Measurements from ENCODE around the gene MAGEC1. TPM values are rescaled to one million over a fixed set of nuclear protein-coding genes. Genes with fewer than 3 reads are reported as not detected.

Gene MAGEC1
- total RNA-seq, 2 donors from 2014 or later, result not detected

GRCh38 chrX:141945426-141945825, 41.7 kb downstream of the MAGEC1 start:
- 43 to 54% methylated on average over 7 of the region's 7 CpGs for WGBS, 2 donors
- no peaks in the 10 kb centered on the region for H3K4me1 ChIP-seq
- H3K27ac ChIP-seq, result no peak overlapping the region
- ATAC-seq (no peak), DNase-seq (no peak)
- H3K4me3 ChIP-seq, result no peak overlapping the region
- H3K36me3 ChIP-seq (replicated peaks in 1 of 2; ENCODE audit: insufficient read depth in 1 of 2, low read depth in 2 of 2), result no peaks in the 10 kb centered on the region
- TF ChIP-seq CTCF (IDR thresholded peaks at IDR 0.05), result no peak
- TF ChIP-seq POLR2A (IDR thresholded peaks at IDR 0.05), result no peak
- intact Hi-C loops (cut with DNase I), result no loop called here
- H3K9me3 ChIP-seq, result no peaks in the 10 kb centered on the region
- H3K27me3 ChIP-seq, result no peaks in the 10 kb centered on the region

GRCh38 chrX:141947350-141947749, 43.7 kb downstream of the MAGEC1 start:
- Histone ChIP-seq H3K36me3 (replicated peaks in 1 of 2; ENCODE audit: insufficient read depth in 1 of 2, low read depth in 2 of 2) (no peaks in the 10 kb centered on the region), H3K4me3 (no peak overlapping the region), H3K27ac (no peak overlapping the region), H3K27me3 (no peaks in the 10 kb centered on the region), H3K9me3 (no peaks in the 10 kb centered on the region), H3K4me1 (no peaks in the 10 kb centered on the region)
- DNase-seq (no peak), ATAC-seq (no peak)
- no peak for TF ChIP-seq CTCF (IDR thresholded peaks at IDR 0.05)
- TF ChIP-seq POLR2A (IDR thresholded peaks at IDR 0.05), result no peak
- WGBS, 2 donors, result 94% methylated on average over 3 of the region's 3 CpGs
- intact Hi-C loops (cut with DNase I), result no loop called here

GRCh38 chrX:141952603-141953002, 48.9 kb downstream of the MAGEC1 start:
- WGBS, 2 donors, result 75% methylated on average over 4 of the region's 5 CpGs; no CpG with 5 or more reads in 1 of the 2 donors
- no peaks in the 10 kb centered on the region for H3K27me3 ChIP-seq
- DNase-seq, result no peak

GRCh38 chrX:141958675-141959074, 55.0 kb downstream of the MAGEC1 start:
- Histone ChIP-seq H3K4me1 (no peaks in the 10 kb centered on the region), H3K36me3 (replicated peaks in 1 of 2; ENCODE audit: insufficient read depth in 1 of 2, low read depth in 2 of 2) (no peaks in the 10 kb centered on the region), H3K9me3 (no peaks in the 10 kb centered on the region), H3K4me3 (no peak overlapping the region), H3K27ac (no peak overlapping the region), H3K27me3 (no peaks in the 10 kb centered on the region)
- TF ChIP-seq POLR2A (IDR thresholded peaks at IDR 0.05) (no peak), CTCF (IDR thresholded peaks at IDR 0.05) (no peak)
- intact Hi-C loops (cut with DNase I), result no loop called here
- ATAC-seq, result no peak
- 15 to 32% methylated on average over 2 of the region's 2 CpGs for whole genome bisulfite sequencing, 2 donors
- no peak for DNase-seq

More at GRCh38 chrX:141952603-141953002, 48.9 kb downstream of the MAGEC1 start:
- Histone ChIP-seq H3K4me3 (no peak overlapping the region), H3K36me3 (replicated peaks in 1 of 2; ENCODE audit: insufficient read depth in 1 of 2, low read depth in 2 of 2) (no peaks in the 10 kb centered on the region), H3K27ac (no peak overlapping the region), H3K9me3 (no peaks in the 10 kb centered on the region), H3K4me1 (no peaks in the 10 kb centered on the region)
- intact Hi-C loops (cut with DNase I), result no loop called here
- no peak for ATAC-seq
- TF ChIP-seq POLR2A (IDR thresholded peaks at IDR 0.05) (no peak), CTCF (IDR thresholded peaks at IDR 0.05) (no peak)

Other genes with a start within 250 kb of the MAGEC1 start
- not detected for gene SPANXD, start 205.2 kb upstream of the MAGEC1 start, total RNA-seq
- not detected for gene MAGEC3, start 65.6 kb upstream of the MAGEC1 start, total RNA-seq

Data from body of pancreas (tissue), 4 donors.